ENCODE results near the gene VGLL3.

DNA sequence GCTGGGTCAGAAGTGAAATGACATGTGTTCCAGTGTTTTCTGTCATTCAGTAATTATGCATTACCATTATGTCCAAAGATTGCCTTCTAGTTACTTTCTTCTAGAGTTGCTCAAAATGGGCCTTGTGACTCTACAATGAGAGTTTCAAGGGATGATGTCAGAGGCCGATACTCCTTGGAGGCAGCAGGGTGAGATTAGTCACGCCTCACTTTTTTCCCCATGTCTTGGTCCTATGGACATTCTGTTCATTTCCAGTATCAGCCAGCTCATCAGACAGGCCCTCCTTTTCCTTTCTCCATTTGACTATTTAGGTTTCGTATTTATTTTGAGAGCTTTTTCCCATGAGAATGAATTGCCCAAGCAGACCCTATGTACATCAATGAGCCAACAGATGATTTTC lies 17.5 kb downstream of the VGLL3 start:
- TF ChIP-seq, protein P1, sequence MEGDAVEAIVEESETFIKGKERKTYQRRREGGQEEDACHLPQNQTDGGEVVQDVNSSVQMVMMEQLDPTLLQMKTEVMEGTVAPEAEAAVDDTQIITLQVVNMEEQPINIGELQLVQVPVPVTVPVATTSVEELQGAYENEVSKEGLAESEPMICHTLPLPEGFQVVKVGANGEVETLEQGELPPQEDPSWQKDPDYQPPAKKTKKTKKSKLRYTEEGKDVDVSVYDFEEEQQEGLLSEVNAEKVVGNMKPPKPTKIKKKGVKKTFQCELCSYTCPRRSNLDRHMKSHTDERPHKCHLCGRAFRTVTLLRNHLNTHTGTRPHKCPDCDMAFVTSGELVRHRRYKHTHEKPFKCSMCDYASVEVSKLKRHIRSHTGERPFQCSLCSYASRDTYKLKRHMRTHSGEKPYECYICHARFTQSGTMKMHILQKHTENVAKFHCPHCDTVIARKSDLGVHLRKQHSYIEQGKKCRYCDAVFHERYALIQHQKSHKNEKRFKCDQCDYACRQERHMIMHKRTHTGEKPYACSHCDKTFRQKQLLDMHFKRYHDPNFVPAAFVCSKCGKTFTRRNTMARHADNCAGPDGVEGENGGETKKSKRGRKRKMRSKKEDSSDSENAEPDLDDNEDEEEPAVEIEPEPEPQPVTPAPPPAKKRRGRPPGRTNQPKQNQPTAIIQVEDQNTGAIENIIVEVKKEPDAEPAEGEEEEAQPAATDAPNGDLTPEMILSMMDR (IDR thresholded peaks at IDR 0.05): no peak
- no peak for TF ChIP-seq ZFX (IDR thresholded peaks at IDR 0.05; ENCODE audit: borderline replicate concordance)
